K562 (cell line): Measurements from ENCODE around the gene SPATA33.

Experiments
- CREM ChIP-seq: IDR thresholded peaks from 2 replicates; pipeline ENCODE4 v1.6.1; 2014; ENCODE audit warnings: antibody characterized with exemption, low read depth
- CTCF ChIP-seq, 3 experiments: IDR thresholded peaks in 2 of 3; conservative IDR thresholded peaks in 1 of 3; 2 replicates each; pipeline ENCODE4 v1.5.1; 2011 to 2012; ENCODE audit warnings: low read length in 3 of 3, mild to moderate bottlenecking in 3 of 3, control low read depth in 2 of 3, improper control_type of control experiment in 1 of 3, inconsistent platforms in 1 of 3, low read depth in 1 of 3, mixed read lengths in 1 of 3, moderate library complexity in 1 of 3; ENCODE audit not compliant: insufficient read depth in 2 of 3
- EZH2 ChIP-seq: IDR thresholded peaks from 2 replicates; pipeline ENCODE4 v1.6.1; 2012; ENCODE audit warnings: low read depth, mild to moderate bottlenecking, inconsistent platforms, low read length, borderline replicate concordance
- NR2C2 ChIP-seq, 2 experiments: fragments of 200-800 bp in 1 of 2; sonication (Bioruptor generic) in 1 of 2; sonication (generic) in 1 of 2; formaldehyde crosslinking in 1 of 2; IDR thresholded peaks; 2 replicates each; pipeline versions ENCODE4 v1.6.1 to v1.8.0; 2016 to 2022; ENCODE audit warnings: mild to moderate bottlenecking in 1 of 2, missing compliant biosample characterization in 1 of 2, missing genetic modification characterization in 1 of 2, missing genetic modification reagents in 1 of 2
- POLR2A ChIP-seq: fragments of 450-650 bp; conservative IDR thresholded peaks from 2 replicates; pipeline ENCODE4 v1.6.1; 2016
- RBM15 ChIP-seq: fragments of 200-400 bp; formaldehyde crosslinking; IDR thresholded peaks from 2 replicates; pipeline ENCODE4 v1.6.1; 2018; ENCODE audit warnings: mild to moderate bottlenecking, low read length, moderate library complexity; ENCODE audit not compliant: insufficient read depth
- RNF2 ChIP-seq: sonication (generic); IDR thresholded peaks from 2 replicates; pipeline ENCODE4 v1.6.1; 2016
- SIN3A ChIP-seq, 2 experiments: fragments of 150-350 bp in 1 of 2; IDR thresholded peaks; 2 replicates each; pipeline ENCODE4 v1.6.1; 2011 to 2016; ENCODE audit warnings: borderline replicate concordance in 2 of 2, low read depth in 2 of 2, low read length in 2 of 2, mild to moderate bottlenecking in 2 of 2, moderate library complexity in 2 of 2; ENCODE audit not compliant: control insufficient read depth in 1 of 2
- STAG1 ChIP-seq: sonication (generic); formaldehyde crosslinking; IDR thresholded peaks from 2 replicates; pipeline ENCODE4 v1.5.0; 2020; ENCODE audit warnings: missing genetic modification reagents, borderline replicate concordance
- ZNF232 ChIP-seq: sonication (generic); formaldehyde crosslinking; IDR thresholded peaks from 2 replicates; pipeline ENCODE4 v1.8.0; 2022; ENCODE audit warnings: mild to moderate bottlenecking, missing genetic modification reagents
- ZNF24 ChIP-seq: fragments of 450-650 bp; IDR thresholded peaks from 2 replicates; pipeline ENCODE4 v1.6.1; 2016

- no peak for TF ChIP-seq SIN3A (IDR thresholded peaks at IDR 0.05; ENCODE audit: borderline replicate concordance in 2 of 2, control insufficient read depth in 1 of 2, low read depth in 2 of 2, low read length in 2 of 2)
- no peak for TF ChIP-seq POLR2A
- TF ChIP-seq ZNF232 (CRISPR knock-in tag): no peak
- TF ChIP-seq STAG1 (CRISPR knock-in tag): no peak
- TF ChIP-seq NR2C2 (CRISPR knock-in tag; IDR thresholded peaks at IDR 0.05): no peak
- TF ChIP-seq NR2C2 (tag; IDR thresholded peaks at IDR 0.05): no peak
- TF ChIP-seq CTCF (IDR thresholded peaks at IDR 0.05 in 2 of 3, conservative IDR thresholded peaks at IDR 0.05 in 1 of 3; ENCODE audit: insufficient read depth in 2 of 3, low read depth in 1 of 3, low read length in 3 of 3): no peak
- no peak for TF ChIP-seq EZH2
- TF ChIP-seq CREM: no peak
- no peak for TF ChIP-seq ZNF24
- TF ChIP-seq RBM15: no peak
- TF ChIP-seq RNF2: no peak
These were observed 50.1 kb downstream of the SPATA33 start for GRCh38 chr16:89707695-89708094.
